Muscle layer of duodenum (tissue), 2 donors: ENCODE results near the gene LRP2.
"Not testable (repeated sequence)": the region's sequence is repeated elsewhere in the genome, so short reads cannot be mapped to it uniquely, and the experiment has no call there.

Experiments used
- H3K27ac ChIP-seq: one replicate; pipeline ENCODE4 v1.7.0; 2013; ENCODE audit warnings: mild to moderate bottlenecking, low read length
- H3K27me3 ChIP-seq: one replicate; pipeline ENCODE4 v1.7.0; 2013; ENCODE audit warnings: low read depth, mild to moderate bottlenecking, control low read depth, low read length
- H3K36me3 ChIP-seq, 2 donors: one replicate each; pipeline ENCODE4 v1.7.0; 2013; ENCODE audit warnings: low read length in 2 of 2, control low read depth in 1 of 2, mild to moderate bottlenecking in 1 of 2; ENCODE audit not compliant: insufficient read depth in 2 of 2, control insufficient read depth in 1 of 2
- H3K4me1 ChIP-seq, 2 donors: one replicate each; pipeline ENCODE4 v1.7.0; 2013; ENCODE audit warnings: low read length in 2 of 2, mild to moderate bottlenecking in 2 of 2, control low read depth in 1 of 2, moderate library complexity in 1 of 2; ENCODE audit not compliant: insufficient read depth in 2 of 2, control insufficient read depth in 1 of 2
- H3K4me3 ChIP-seq, 2 donors: one replicate each; pipeline ENCODE4 v1.7.0; 2013; ENCODE audit warnings: low read length in 2 of 2, low read depth in 1 of 2, mild to moderate bottlenecking in 1 of 2
- H3K9me3 ChIP-seq, 2 donors: one replicate each; pipeline ENCODE4 v1.7.0; 2013; ENCODE audit warnings: low read length in 2 of 2, control low read depth in 1 of 2, mild to moderate bottlenecking in 1 of 2; ENCODE audit not compliant: control insufficient read depth in 1 of 2
- donor health status: healthy.

The LRP2 gene

GRCh38 chr2:169324581-169325260 lies 37.6 kb downstream of the LRP2 start:
- no peak overlapping the region for H3K27ac ChIP-seq
- H3K4me3 ChIP-seq: no peak overlapping the region

GRCh38 chr2:169323841-169324240 lies 38.5 kb downstream of the LRP2 start:
- no peaks in the 10 kb centered on the region for H3K4me1 ChIP-seq
- H3K27ac ChIP-seq: no peak overlapping the region

More at GRCh38 chr2:169324581-169325260, 37.6 kb downstream of the LRP2 start:
- Histone ChIP-seq H3K36me3 (no peaks in the 10 kb centered on the region), H3K27me3 (peaks cover 3% of the 10 kb centered on the region), H3K4me1 (no peaks in the 10 kb centered on the region), H3K9me3 (no peaks in the 10 kb centered on the region)

GRCh38 chr2:169320561-169320960 lies 41.8 kb downstream of the LRP2 start:
- Histone ChIP-seq H3K36me3 (no peaks in the 10 kb centered on the region), H3K9me3 (no peaks in the 10 kb centered on the region), H3K4me3 (no peak overlapping the region), H3K27ac (no peak overlapping the region), H3K4me1 (no peaks in the 10 kb centered on the region), H3K27me3 (peaks cover 3% of the 10 kb centered on the region)

More at GRCh38 chr2:169323841-169324240, 38.5 kb downstream of the LRP2 start:
- Histone ChIP-seq H3K4me3 (no peak overlapping the region), H3K9me3 (no peaks in the 10 kb centered on the region), H3K36me3 (no peaks in the 10 kb centered on the region), H3K27me3 (peaks cover 3% of the 10 kb centered on the region)

- H3K27ac ChIP-seq: no peak overlapping the region
- H3K4me1 ChIP-seq: no peaks in the 10 kb centered on the region
- no peak overlapping the region for H3K4me3 ChIP-seq
- H3K9me3 ChIP-seq: no peaks in the 10 kb centered on the region
- no peaks in the 10 kb centered on the region for H3K27me3 ChIP-seq
- no peaks in the 10 kb centered on the region for H3K36me3 ChIP-seq
Measured at GRCh38 chr2:169315357-169315756, 47.0 kb downstream of the LRP2 start.

GRCh38 chr2:169308349-169308748 lies 54.0 kb downstream of the LRP2 start:
- not testable (repeated sequence) for H3K4me3 ChIP-seq, H3K36me3 ChIP-seq, H3K4me1 ChIP-seq, H3K9me3 ChIP-seq, H3K27ac ChIP-seq, H3K27me3 ChIP-seq

- not testable (repeated sequence) for H3K4me1 ChIP-seq, H3K27me3 ChIP-seq, H3K27ac ChIP-seq, H3K4me3 ChIP-seq, H3K9me3 ChIP-seq, H3K36me3 ChIP-seq
Measured at GRCh38 chr2:169304689-169305088, 57.6 kb downstream of the LRP2 start.

GRCh38 chr2:169303579-169304305 lies 58.6 kb downstream of the LRP2 start:
- H3K4me1 ChIP-seq: no peaks in the 10 kb centered on the region
- H3K36me3 ChIP-seq: no peaks in the 10 kb centered on the region
- H3K9me3 ChIP-seq: no peaks in the 10 kb centered on the region
- H3K4me3 ChIP-seq: no peak overlapping the region
- no peaks in the 10 kb centered on the region for H3K27me3 ChIP-seq
- H3K27ac ChIP-seq: no peak overlapping the region

GRCh38 chr2:169302364-169302763 lies 60.0 kb downstream of the LRP2 start:
- Histone ChIP-seq H3K4me3 (no peak overlapping the region), H3K4me1 (no peaks in the 10 kb centered on the region), H3K27ac (no peak overlapping the region), H3K9me3 (no peaks in the 10 kb centered on the region), H3K36me3 (no peaks in the 10 kb centered on the region), H3K27me3 (no peaks in the 10 kb centered on the region)

GRCh38 chr2:169301596-169302335 lies 60.6 kb downstream of the LRP2 start:
- Histone ChIP-seq H3K4me1 (no peaks in the 10 kb centered on the region), H3K4me3 (no peak overlapping the region), H3K27me3 (no peaks in the 10 kb centered on the region), H3K9me3 (no peaks in the 10 kb centered on the region), H3K27ac (no peak overlapping the region), H3K36me3 (no peaks in the 10 kb centered on the region)

GRCh38 chr2:169300636-169301530 lies 61.5 kb downstream of the LRP2 start:
- H3K27ac ChIP-seq: no peak overlapping the region
- H3K4me3 ChIP-seq: no peak overlapping the region
- no peaks in the 10 kb centered on the region for H3K27me3 ChIP-seq
- H3K4me1 ChIP-seq: no peaks in the 10 kb centered on the region
- no peaks in the 10 kb centered on the region for H3K36me3 ChIP-seq
- H3K9me3 ChIP-seq: no peaks in the 10 kb centered on the region

GRCh38 chr2:169298007-169298406 lies 64.3 kb downstream of the LRP2 start:
- Histone ChIP-seq H3K36me3 (no peaks in the 10 kb centered on the region), H3K4me1 (no peaks in the 10 kb centered on the region), H3K27ac (no peak overlapping the region), H3K4me3 (no peak overlapping the region), H3K9me3 (no peaks in the 10 kb centered on the region), H3K27me3 (no peaks in the 10 kb centered on the region)
